NCI-H446 treated with DMSO at 0.1 percent for 48 hours (cell line): ENCODE measurements around the gene PLCB1.

ENCODE experiments used
- DNase-seq: peaks from one replicate; lab custom pipeline; 2025; lab: John Stamatoyannopoulos, UW

PLCB1 gene

GRCh38 chr20:8212286-8212685 lies 80.2 kb downstream of the PLCB1 start:
- DNase-seq, result no peak

DNA sequence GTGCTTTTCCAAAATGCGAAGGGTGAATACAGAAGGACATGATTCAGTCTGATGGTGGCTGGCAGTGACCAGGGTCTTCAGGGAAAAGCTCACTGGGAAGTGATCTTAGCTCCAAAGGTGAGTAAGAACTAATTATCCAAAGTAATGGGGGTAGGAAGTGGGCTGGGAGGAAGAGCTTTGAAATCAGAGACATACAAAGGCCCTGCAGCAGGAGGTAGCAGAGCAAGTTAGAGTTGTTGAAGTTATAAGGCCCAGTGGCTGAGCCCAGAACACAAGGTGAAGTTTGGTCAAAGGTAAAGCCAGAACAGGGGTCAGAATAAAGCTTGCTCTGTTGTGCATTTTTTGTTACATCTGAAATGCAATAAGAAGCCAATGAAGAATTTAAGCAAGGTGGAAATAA lies 81.2 kb downstream of the PLCB1 start:
- no peak for DNase-seq

- DNase-seq, result no peak
Observed at GRCh38 chr20:8213831-8214587, 81.9 kb downstream of the PLCB1 start.

GRCh38 chr20:8215361-8215781 lies 83.3 kb downstream of the PLCB1 start:
- DNase-seq, result peak; percentile 48

DNA sequence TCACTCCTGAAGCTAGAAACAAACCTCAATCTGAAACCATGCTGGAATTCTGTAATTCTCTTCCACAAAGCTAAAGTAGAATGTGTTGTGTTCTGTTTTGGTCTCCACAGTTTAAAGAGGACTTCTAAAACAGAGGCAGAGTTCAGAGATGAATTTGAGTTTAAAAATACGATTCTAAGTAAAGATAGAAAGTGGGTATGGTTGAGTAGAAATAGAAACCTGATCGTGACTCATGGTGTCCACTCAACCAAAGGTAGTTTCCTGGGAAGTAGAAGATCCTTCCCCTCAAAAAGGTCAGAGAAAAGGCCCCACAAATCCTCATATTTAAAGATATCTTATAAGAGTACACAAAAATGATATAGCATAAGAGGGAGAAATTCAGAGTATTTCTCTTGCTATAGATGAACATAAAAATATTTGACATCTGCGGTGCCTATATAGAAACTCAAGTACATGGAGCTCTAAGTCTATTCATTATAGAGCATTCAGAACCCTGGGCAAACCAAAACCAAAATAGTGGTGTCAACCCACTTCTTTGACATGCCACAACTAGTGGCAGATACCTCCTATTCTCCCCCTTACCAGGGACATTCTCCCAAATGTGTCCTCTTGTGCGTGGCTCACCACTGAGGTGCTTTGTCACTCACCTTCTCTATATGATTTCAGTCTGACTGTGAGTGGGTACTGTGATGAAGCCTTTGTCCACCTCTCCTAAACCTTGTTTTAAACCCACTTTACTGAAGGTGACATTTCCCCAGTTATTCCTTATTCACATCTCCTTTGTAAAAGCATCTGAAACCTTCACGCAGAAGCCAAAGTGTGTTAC lies 84.5 kb downstream of the PLCB1 start:
- DNase-seq, result no peak

DNA sequence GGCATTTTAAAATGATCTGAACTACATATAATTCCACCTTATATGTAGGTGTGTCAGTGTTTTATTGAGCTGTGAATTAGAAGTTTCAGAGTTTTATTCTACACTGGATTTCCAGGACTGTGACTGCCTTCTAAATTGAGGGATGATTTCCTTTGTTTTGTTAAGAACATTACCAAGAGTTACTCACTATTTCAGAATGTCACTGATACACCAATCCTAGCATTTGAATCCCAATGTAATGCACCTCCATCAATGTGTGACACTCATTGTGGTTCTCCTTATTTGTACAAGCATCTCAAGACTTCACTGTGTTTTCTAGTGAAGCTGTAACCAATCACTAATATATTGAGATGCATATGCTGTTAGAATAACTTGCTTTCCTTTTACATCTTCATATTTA lies 86.8 kb downstream of the PLCB1 start:
- DNase-seq, result no peak

GRCh38 chr20:8219403-8219802 lies 87.3 kb downstream of the PLCB1 start:
- DNase-seq, result no peak

DNA sequence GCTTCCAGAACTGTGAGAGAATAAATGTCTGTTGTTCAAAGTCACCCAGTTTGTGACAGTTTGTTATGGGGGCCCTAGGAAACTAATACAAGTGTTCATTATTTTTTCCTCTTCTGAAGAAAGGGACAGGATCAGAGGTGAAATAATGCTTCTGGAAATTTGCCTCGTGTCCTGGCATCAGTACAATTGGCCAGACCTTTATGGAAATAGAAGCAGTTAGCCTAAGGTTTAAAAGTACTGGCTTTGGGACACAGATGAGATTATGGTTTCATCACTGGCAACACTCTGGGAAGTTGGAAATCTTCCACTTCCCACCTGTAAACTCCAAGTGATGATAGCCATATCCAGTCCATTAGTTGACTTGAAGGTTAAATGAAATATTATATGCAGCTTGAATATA lies 88.7 kb downstream of the PLCB1 start:
- peak; percentile 31 for DNase-seq

DNA sequence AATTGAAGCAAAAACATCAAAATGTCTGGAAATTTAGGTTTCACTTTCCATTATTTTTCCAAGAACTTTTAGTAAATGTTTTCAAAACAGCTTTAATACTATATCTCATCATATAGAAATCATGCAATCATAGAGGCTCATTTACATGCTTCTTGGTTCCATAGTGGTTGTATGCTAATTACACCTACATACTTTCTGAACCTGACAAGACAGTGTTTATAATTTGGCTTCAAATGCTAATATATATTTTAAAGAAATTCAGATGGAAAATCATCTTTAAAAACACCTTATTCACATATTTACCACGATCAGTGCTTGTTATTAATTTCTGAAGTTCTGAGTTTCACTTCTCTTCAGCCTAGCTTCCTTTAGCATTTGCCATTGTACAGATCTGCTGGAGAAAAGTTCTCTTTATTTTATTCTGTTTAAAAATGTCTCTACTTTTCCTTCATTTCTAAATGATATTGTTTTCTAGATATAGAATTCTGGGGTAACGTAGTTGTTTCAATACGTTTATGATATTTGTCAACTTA lies 89.9 kb downstream of the PLCB1 start:
- DNase-seq, result no peak

DNA sequence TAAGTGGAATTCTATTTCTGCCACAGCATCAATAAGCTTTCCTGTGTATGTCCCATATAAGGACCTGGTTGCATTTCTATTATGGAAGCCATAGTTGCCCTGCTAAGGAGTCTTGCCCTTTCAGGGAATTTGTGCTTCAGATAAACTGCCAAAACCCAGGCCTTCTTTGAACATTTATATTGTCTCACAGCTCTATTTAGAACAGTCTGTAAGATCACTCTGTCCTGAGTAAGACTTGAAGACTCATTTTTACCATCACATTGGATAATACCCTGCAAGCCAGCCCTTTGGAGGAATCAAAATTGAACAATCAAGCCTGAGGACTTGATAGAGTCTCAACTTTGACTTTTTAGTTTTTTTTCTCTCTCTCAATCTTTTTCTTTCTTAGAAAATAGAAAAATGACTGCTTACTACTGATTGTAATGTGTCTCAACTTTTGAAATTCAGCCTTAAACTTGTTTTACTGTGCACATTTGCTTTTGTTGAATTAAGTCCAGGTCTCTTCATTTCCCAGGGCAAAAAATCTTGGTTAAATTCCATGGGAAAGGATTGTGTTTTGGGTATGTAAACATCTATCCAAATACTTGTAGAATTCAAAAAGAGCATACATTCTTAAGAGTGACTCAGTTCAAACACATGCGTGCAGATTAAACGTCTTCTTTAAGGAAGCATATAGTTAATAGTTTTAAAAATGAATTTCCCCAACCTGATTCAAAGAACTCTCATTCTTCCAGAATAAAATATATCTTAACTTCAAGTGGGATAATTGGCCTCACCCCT lies 91.2 kb downstream of the PLCB1 start:
- no peak for DNase-seq

GRCh38 chr20:8225658-8226057 lies 93.6 kb downstream of the PLCB1 start:
- no peak for DNase-seq

GRCh38 chr20:8226106-8226505 lies 94.0 kb downstream of the PLCB1 start:
- DNase-seq, result no peak

DNA sequence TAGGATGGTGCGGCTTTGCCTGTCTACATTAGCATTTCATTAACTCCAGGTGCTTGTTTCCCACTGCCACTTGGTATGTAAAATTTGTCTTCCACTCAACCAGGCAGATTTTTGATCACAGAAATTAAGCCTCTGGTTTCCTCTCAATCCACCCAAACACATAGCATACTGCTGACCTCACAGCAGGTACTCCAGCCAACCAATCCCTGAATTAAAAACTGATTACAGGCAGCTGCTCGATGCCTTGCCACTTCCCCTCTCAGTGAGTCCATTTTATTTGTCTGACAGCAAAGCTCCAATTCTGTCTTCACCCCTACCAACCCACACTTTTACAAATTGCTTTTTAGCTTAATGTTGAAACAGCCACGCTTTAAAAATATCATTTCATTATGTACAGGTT lies 95.2 kb downstream of the PLCB1 start:
- no peak for DNase-seq

DNA sequence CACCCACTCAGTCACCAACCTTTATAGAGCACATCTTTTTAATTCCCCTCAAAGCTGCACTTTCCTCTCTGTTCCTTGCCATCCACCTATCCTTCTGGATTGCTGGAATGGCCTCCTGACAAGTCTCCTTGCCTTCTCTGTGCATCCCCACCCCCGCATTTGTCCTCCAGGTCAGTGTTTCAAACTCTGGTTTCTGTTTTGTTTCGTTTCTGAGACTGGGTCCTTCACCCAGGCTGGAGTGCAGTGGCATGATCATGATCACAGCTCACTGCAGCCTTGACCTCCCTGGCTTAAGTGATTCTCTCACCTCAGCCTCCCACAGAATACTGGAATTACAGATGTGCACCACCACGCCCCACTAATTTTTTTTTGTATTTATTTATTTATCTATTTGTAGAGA lies 96.2 kb downstream of the PLCB1 start:
- DNase-seq, result no peak

GRCh38 chr20:8229090-8229489 lies 97.0 kb downstream of the PLCB1 start:
- no peak for DNase-seq

DNA sequence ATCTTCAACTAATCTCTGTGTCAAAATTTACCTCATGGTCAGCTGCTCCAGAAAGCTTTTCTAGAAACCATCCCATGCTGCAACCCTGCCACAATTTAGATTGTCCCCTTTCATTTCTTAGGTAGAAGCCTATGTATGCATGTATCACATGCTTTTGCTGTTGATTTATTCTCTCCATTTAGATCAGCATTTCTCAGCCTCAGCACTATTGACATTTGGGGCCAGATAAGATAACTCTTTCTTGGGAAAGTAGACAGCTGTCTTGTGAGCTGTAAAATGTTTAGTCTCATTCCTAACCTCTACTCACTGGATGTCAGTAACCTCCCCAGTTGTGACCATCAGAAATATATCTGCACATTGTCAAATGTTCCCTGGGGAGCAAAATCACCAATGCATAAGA lies 99.0 kb downstream of the PLCB1 start:
- DNase-seq, result no peak

DNA sequence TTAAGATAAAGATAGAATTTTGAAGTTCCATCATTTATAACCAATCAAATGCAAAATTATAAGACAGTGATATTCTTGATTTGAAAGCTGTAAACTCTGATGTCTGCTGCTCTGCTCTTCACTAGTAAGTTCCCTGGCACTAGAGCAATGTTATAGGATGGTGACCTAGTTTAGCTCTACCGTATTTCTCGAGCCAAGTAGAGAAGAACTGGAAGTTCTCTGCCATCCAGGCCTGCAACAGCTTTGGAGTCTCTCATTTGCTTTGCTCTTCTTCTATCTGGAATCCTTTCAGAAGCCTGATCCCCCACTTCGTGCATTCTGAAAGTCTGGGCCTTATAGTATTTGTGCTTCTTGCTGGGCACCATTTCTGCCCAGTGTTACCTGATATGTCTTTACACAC lies 100.3 kb downstream of the PLCB1 start:
- no peak for DNase-seq

DNA sequence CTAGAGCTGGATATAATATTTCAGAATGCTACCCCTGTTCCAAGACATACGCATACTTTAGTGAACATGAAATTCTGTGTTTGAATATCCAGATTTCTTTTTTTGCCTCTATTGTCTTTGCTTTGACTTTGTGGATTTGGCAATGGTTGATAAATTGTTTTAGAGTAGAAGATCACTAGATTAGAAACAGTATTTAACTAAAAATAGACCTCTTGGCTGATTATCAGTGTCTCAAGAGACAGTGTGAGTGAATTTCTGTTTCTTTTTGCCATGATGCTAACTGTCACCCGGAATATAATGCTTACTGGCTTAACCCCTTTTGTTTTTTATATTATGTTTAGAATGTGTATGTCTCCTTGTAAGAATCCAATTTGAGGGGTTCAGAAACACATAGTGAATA lies 102.5 kb downstream of the PLCB1 start:
- DNase-seq, result no peak

DNA sequence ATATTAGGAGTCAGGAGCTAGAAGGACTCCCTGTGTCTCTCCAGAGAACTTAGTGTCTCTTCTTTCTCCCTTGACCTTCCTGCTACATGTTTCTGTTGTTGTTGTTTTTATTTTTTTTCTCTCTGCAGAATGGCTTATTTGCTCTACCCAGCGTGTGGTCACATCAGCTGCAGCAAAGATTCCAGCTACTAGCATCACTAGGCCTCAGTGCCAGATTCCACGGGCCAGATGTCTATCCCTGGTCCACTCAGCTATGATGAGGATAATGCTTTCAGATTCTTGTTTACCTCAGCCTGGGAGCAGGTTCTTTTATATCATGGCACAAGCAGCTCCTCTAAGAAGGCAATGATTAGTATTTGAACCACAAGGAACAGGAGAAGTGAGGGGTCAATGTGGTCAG lies 110.0 kb downstream of the PLCB1 start:
- peak; percentile 45 for DNase-seq

- DNase-seq, result peak; percentile 65
Observed at GRCh38 chr20:8242827-8243724, 111.0 kb downstream of the PLCB1 start.

GRCh38 chr20:8244637-8245036 lies 112.6 kb downstream of the PLCB1 start:
- peak; percentile 42 for DNase-seq
